MM.1S (cell line): ENCODE results near the gene CHRM2.

Source experiments
- DNase-seq: peaks from one replicate; pipeline ENCODE4 v3.0.0-alpha.2; 2015
- H2AFZ ChIP-seq: fragments of 300-600 bp; sonication (generic); 2 replicates; pipeline ENCODE4 v1.6.0; 2016; ENCODE audit warnings: antibody characterized with exemption, low read length
- H3F3A ChIP-seq: fragments of 300-600 bp; sonication (generic); 2 replicates; pipeline ENCODE4 v1.6.1; 2016; ENCODE audit warnings: mild to moderate bottlenecking, antibody characterized with exemption, low read length, moderate library complexity, mixed read lengths; ENCODE audit not compliant: insufficient read depth
- H3K27ac ChIP-seq: fragments of 300-600 bp; sonication (generic); 2 replicates; pipeline ENCODE4 v1.5.1; 2016; ENCODE audit warnings: mild to moderate bottlenecking, low read length
- H3K27me3 ChIP-seq: fragments of 300-600 bp; sonication (generic); replicated peaks from 2 replicates; pipeline ENCODE4 v1.6.0; 2016; ENCODE audit warnings: low read length; ENCODE audit not compliant: insufficient read depth
- H3K36me3 ChIP-seq: fragments of 300-600 bp; sonication (generic); replicated peaks from 2 replicates; pipeline ENCODE4 v1.6.1; 2016; ENCODE audit warnings: mild to moderate bottlenecking, low read length, mixed read lengths; ENCODE audit not compliant: insufficient read depth
- H3K4me1 ChIP-seq: fragments of 300-600 bp; sonication (generic); 2 replicates; pipeline ENCODE4 v1.6.1; 2016; ENCODE audit warnings: low read length, mixed read lengths
- H3K4me2 ChIP-seq: fragments of 300-600 bp; sonication (generic); 2 replicates; pipeline ENCODE4 v1.6.0; 2016; ENCODE audit warnings: low read depth, low read length
- H3K4me3 ChIP-seq: fragments of 300-600 bp; sonication (generic); 2 replicates; pipeline ENCODE4 v1.5.1; 2016; ENCODE audit warnings: low read length, mixed read lengths
- H3K79me2 ChIP-seq: fragments of 300-600 bp; sonication (generic); 2 replicates; pipeline ENCODE4 v1.6.1; 2016; ENCODE audit warnings: mixed run types, low read length, mixed read lengths
- H3K9ac ChIP-seq: fragments of 300-600 bp; sonication (generic); 2 replicates; pipeline ENCODE4 v1.6.1; 2016; ENCODE audit warnings: low read length, mixed read lengths
- H3K9me2 ChIP-seq: fragments of 300-600 bp; sonication (generic); replicated peaks from 2 replicates; pipeline ENCODE4 v1.6.1; 2016; ENCODE audit warnings: mild to moderate bottlenecking, low read length, mixed read lengths; ENCODE audit not compliant: insufficient read depth
- H3K9me3 ChIP-seq: fragments of 300-600 bp; sonication (generic); replicated peaks from 2 replicates; pipeline ENCODE4 v1.6.1; 2016; ENCODE audit warnings: mild to moderate bottlenecking, low read length, mixed read lengths; ENCODE audit not compliant: insufficient read depth
- H4K20me1 ChIP-seq: fragments of 300-600 bp; sonication (generic); 2 replicates; pipeline ENCODE4 v1.6.1; 2016; ENCODE audit warnings: mild to moderate bottlenecking, low read length, moderate library complexity, mixed read lengths; ENCODE audit not compliant: insufficient read depth
- CTCF ChIP-seq: fragments of 300-600 bp; sonication (generic); IDR thresholded peaks from 2 replicates; pipeline ENCODE4 v1.5.1; 2016; ENCODE audit warnings: antibody characterized with exemption, low read length, mixed read lengths
- EZH2 ChIP-seq: fragments of 300-600 bp; sonication (generic); optimal IDR thresholded peaks from 2 replicates; pipeline ENCODE3; 2017; ENCODE audit warnings: low read depth, mild to moderate bottlenecking, antibody characterized with exemption, low read length, mixed read lengths
- EZH2phosphoT487 ChIP-seq: fragments of 300-600 bp; sonication (generic); IDR thresholded peaks from 2 replicates; pipeline ENCODE4 v1.6.1; 2018; ENCODE audit warnings: antibody characterized with exemption, low read length

Gene CHRM2

GRCh38 chr7:137069249-137069963 lies 201.0 kb downstream of the CHRM2 start:
- no peak for DNase-seq
- Histone ChIP-seq H3K4me1 (no peaks in the 10 kb centered on the region), H3F3A (no peaks in the 10 kb centered on the region), H3K9me2 (no peaks in the 10 kb centered on the region), H3K4me3 (no peak overlapping the region), H3K79me2 (no peaks in the 10 kb centered on the region), H3K27me3 (no peaks in the 10 kb centered on the region), H3K36me3 (no peaks in the 10 kb centered on the region), H3K27ac (no peak overlapping the region), H2AFZ (0 out of 2 replicates have a peak overlapping the region, but pooled peaks have one; percentile 6), H3K9ac (no peak overlapping the region), H3K4me2 (no peak overlapping the region), H4K20me1 (no peaks in the 10 kb centered on the region), H3K9me3 (no peaks in the 10 kb centered on the region)
- TF ChIP-seq EZH2: no peak
- no peak for TF ChIP-seq EZH2phosphoT487
- TF ChIP-seq CTCF: no peak
